Measurements from ENCODE around the gene PLOD2. TPM values are rescaled to one million over a fixed set of nuclear protein-coding genes. Genes with fewer than 3 reads are reported as not detected.

PLOD2 gene
- total and polyA plus RNA-seq, 5 donors from 2014 or later: 0.52 TPM; not detected in 4

GRCh38 chr3:146093896-146094295 lies 67.1 kb downstream of the PLOD2 start:
- Mint-ChIP-seq H3K9me3 (peaks cover 0 to 3% (median 0%) of the 10 kb centered on the region in 7 donors), H3K4me3 (no peak overlapping the region), H3K27me3 (no peaks in the 10 kb centered on the region), H3K27ac (no peak overlapping the region), H3K4me1 (no peaks in the 10 kb centered on the region), H3K36me3 (no peaks in the 10 kb centered on the region)
- Histone ChIP-seq H3K4me3 (ENCODE audit: low read depth, low read length) (no peak overlapping the region), H3K36me3 (ENCODE audit: control insufficient read depth, insufficient read depth, low read length) (no peaks in the 10 kb centered on the region), H3K4me1 (ENCODE audit: control insufficient read depth, insufficient read depth, low read length, poor library complexity, severe bottlenecking) (no peaks in the 10 kb centered on the region), H3K27me3 (ENCODE audit: control insufficient read depth, insufficient read depth, low read length) (no peaks in the 10 kb centered on the region), H3K27ac (ENCODE audit: insufficient read depth, low read length, poor library complexity, severe bottlenecking) (no peak overlapping the region), H3K9me3 (ENCODE audit: control insufficient read depth in 2 of 2, low read length in 2 of 2) (no peaks in the 10 kb centered on the region)
- no peak for ATAC-seq (ENCODE audit: low read depth in 2 of 2)
- DNase-seq: no peak

- ATAC-seq (ENCODE audit: low read depth in 2 of 2): no peak
- Mint-ChIP-seq H3K4me1 (no peaks in the 10 kb centered on the region), H3K36me3 (no peaks in the 10 kb centered on the region), H3K27ac (no peak overlapping the region), H3K27me3 (no peaks in the 10 kb centered on the region), H3K9me3 (peaks cover 0 to 2% (median 0%) of the 10 kb centered on the region in 7 donors), H3K4me3 (no peak overlapping the region)
- Histone ChIP-seq H3K9me3 (ENCODE audit: control insufficient read depth in 2 of 2, low read length in 2 of 2) (peaks cover 0 to 2% of the 10 kb centered on the region in 2 experiments), H3K27ac (ENCODE audit: insufficient read depth, low read length, poor library complexity, severe bottlenecking) (no peak overlapping the region), H3K36me3 (ENCODE audit: control insufficient read depth, insufficient read depth, low read length) (no peaks in the 10 kb centered on the region), H3K27me3 (ENCODE audit: control insufficient read depth, insufficient read depth, low read length) (no peaks in the 10 kb centered on the region), H3K4me1 (ENCODE audit: control insufficient read depth, insufficient read depth, low read length, poor library complexity, severe bottlenecking) (no peaks in the 10 kb centered on the region), H3K4me3 (ENCODE audit: low read depth, low read length) (no peak overlapping the region)
- DNase-seq: no peak
Observed at GRCh38 chr3:146092230-146092629, 68.8 kb downstream of the PLOD2 start.

- H3K27ac ChIP-seq (ENCODE audit: insufficient read depth, low read length, poor library complexity, severe bottlenecking): no peak overlapping the region
- H3K27me3 ChIP-seq (ENCODE audit: control insufficient read depth, insufficient read depth, low read length): no peaks in the 10 kb centered on the region
- Mint-ChIP-seq H3K4me3 (no peak overlapping the region), H3K27ac (no peak overlapping the region), H3K4me1 (no peaks in the 10 kb centered on the region), H3K9me3 (peaks cover 0 to 2% (median 0%) of the 10 kb centered on the region in 7 donors), H3K36me3 (no peaks in the 10 kb centered on the region), H3K27me3 (no peaks in the 10 kb centered on the region)
- no peaks in the 10 kb centered on the region for H3K4me1 ChIP-seq (ENCODE audit: control insufficient read depth, insufficient read depth, low read length, poor library complexity, severe bottlenecking)
- H3K4me3 ChIP-seq (ENCODE audit: low read depth, low read length): no peak overlapping the region
- H3K36me3 ChIP-seq (ENCODE audit: control insufficient read depth, insufficient read depth, low read length): no peaks in the 10 kb centered on the region
- DNase-seq (no peak), ATAC-seq (ENCODE audit: low read depth in 2 of 2) (no peak)
- H3K9me3 ChIP-seq (ENCODE audit: control insufficient read depth in 2 of 2, low read length in 2 of 2): peaks cover 0 to 2% of the 10 kb centered on the region in 2 experiments
Observed at GRCh38 chr3:146091397-146091796, 69.6 kb downstream of the PLOD2 start.

- Histone ChIP-seq H3K9me3 (ENCODE audit: control insufficient read depth in 2 of 2, low read length in 2 of 2) (peaks cover 0 to 2% of the 10 kb centered on the region in 2 experiments), H3K4me1 (ENCODE audit: control insufficient read depth, insufficient read depth, low read length, poor library complexity, severe bottlenecking) (no peaks in the 10 kb centered on the region), H3K27me3 (ENCODE audit: control insufficient read depth, insufficient read depth, low read length) (no peaks in the 10 kb centered on the region), H3K4me3 (ENCODE audit: low read depth, low read length) (no peak overlapping the region), H3K27ac (ENCODE audit: insufficient read depth, low read length, poor library complexity, severe bottlenecking) (no peak overlapping the region), H3K36me3 (ENCODE audit: control insufficient read depth, insufficient read depth, low read length) (no peaks in the 10 kb centered on the region)
- no peak for ATAC-seq (ENCODE audit: low read depth in 2 of 2)
- Mint-ChIP-seq H3K9me3 (peaks cover 0 to 2% (median 0%) of the 10 kb centered on the region in 7 donors), H3K27ac (no peak overlapping the region), H3K36me3 (no peaks in the 10 kb centered on the region), H3K27me3 (no peaks in the 10 kb centered on the region), H3K4me3 (no peak overlapping the region), H3K4me1 (no peaks in the 10 kb centered on the region)
- no peak for DNase-seq
Observed at GRCh38 chr3:146090521-146090920, 70.5 kb downstream of the PLOD2 start.

GRCh38 chr3:146088840-146089239 lies 72.1 kb downstream of the PLOD2 start:
- Mint-ChIP-seq H3K36me3 (no peaks in the 10 kb centered on the region), H3K27me3 (no peaks in the 10 kb centered on the region), H3K27ac (peak overlapping the region in 1 of 3 donors; percentile 26), H3K4me1 (no peaks in the 10 kb centered on the region), H3K9me3 (peaks cover 0 to 2% (median 0%) of the 10 kb centered on the region in 7 donors), H3K4me3 (no peak overlapping the region)
- H3K4me1 ChIP-seq (ENCODE audit: control insufficient read depth, insufficient read depth, low read length, poor library complexity, severe bottlenecking): no peaks in the 10 kb centered on the region
- H3K27me3 ChIP-seq (ENCODE audit: control insufficient read depth, insufficient read depth, low read length): no peaks in the 10 kb centered on the region
- no peak overlapping the region for H3K4me3 ChIP-seq (ENCODE audit: low read depth, low read length)
- H3K27ac ChIP-seq (ENCODE audit: insufficient read depth, low read length, poor library complexity, severe bottlenecking): no peak overlapping the region
- peaks cover 0 to 2% of the 10 kb centered on the region in 2 experiments for H3K9me3 ChIP-seq (ENCODE audit: control insufficient read depth in 2 of 2, low read length in 2 of 2)
- DNase-seq (no peak), ATAC-seq (ENCODE audit: low read depth in 2 of 2) (no peak)
- no peaks in the 10 kb centered on the region for H3K36me3 ChIP-seq (ENCODE audit: control insufficient read depth, insufficient read depth, low read length)

- Mint-ChIP-seq H3K9me3 (peaks cover 0 to 2% (median 0%) of the 10 kb centered on the region in 7 donors), H3K27me3 (no peaks in the 10 kb centered on the region), H3K36me3 (no peaks in the 10 kb centered on the region), H3K4me3 (no peak overlapping the region), H3K4me1 (no peaks in the 10 kb centered on the region), H3K27ac (no peak overlapping the region)
- H3K27ac ChIP-seq (ENCODE audit: insufficient read depth, low read length, poor library complexity, severe bottlenecking): no peak overlapping the region
- no peak overlapping the region for H3K4me3 ChIP-seq (ENCODE audit: low read depth, low read length)
- peaks cover 0 to 2% of the 10 kb centered on the region in 2 experiments for H3K9me3 ChIP-seq (ENCODE audit: control insufficient read depth in 2 of 2, low read length in 2 of 2)
- no peaks in the 10 kb centered on the region for H3K4me1 ChIP-seq (ENCODE audit: control insufficient read depth, insufficient read depth, low read length, poor library complexity, severe bottlenecking)
- H3K27me3 ChIP-seq (ENCODE audit: control insufficient read depth, insufficient read depth, low read length): no peaks in the 10 kb centered on the region
- DNase-seq (no peak), ATAC-seq (ENCODE audit: low read depth in 2 of 2) (no peak)
- no peaks in the 10 kb centered on the region for H3K36me3 ChIP-seq (ENCODE audit: control insufficient read depth, insufficient read depth, low read length)
Observed at GRCh38 chr3:146087116-146087515, 73.9 kb downstream of the PLOD2 start.

GRCh38 chr3:146086211-146086610 lies 74.8 kb downstream of the PLOD2 start:
- DNase-seq (no peak), ATAC-seq (ENCODE audit: low read depth in 2 of 2) (no peak)
- H3K27me3 ChIP-seq (ENCODE audit: control insufficient read depth, insufficient read depth, low read length): no peaks in the 10 kb centered on the region
- H3K36me3 Mint-ChIP-seq: no peaks in the 10 kb centered on the region
- peaks cover 0 to 2% of the 10 kb centered on the region in 2 experiments for H3K9me3 ChIP-seq (ENCODE audit: control insufficient read depth in 2 of 2, low read length in 2 of 2)
- no peaks in the 10 kb centered on the region for H3K4me1 Mint-ChIP-seq
- H3K9me3 Mint-ChIP-seq: peaks cover 0 to 2% (median 0%) of the 10 kb centered on the region in 7 donors
- no peaks in the 10 kb centered on the region for H3K4me1 ChIP-seq (ENCODE audit: control insufficient read depth, insufficient read depth, low read length, poor library complexity, severe bottlenecking)
- H3K27ac Mint-ChIP-seq: no peak overlapping the region
- no peak overlapping the region for H3K4me3 Mint-ChIP-seq
- H3K4me3 ChIP-seq (ENCODE audit: low read depth, low read length): no peak overlapping the region
- no peaks in the 10 kb centered on the region for H3K27me3 Mint-ChIP-seq
- H3K36me3 ChIP-seq (ENCODE audit: control insufficient read depth, insufficient read depth, low read length): no peaks in the 10 kb centered on the region
- no peak overlapping the region for H3K27ac ChIP-seq (ENCODE audit: insufficient read depth, low read length, poor library complexity, severe bottlenecking)

GRCh38 chr3:146085678-146086077 lies 75.3 kb downstream of the PLOD2 start:
- Mint-ChIP-seq H3K27ac (no peak overlapping the region), H3K4me1 (no peaks in the 10 kb centered on the region), H3K27me3 (no peaks in the 10 kb centered on the region), H3K9me3 (peaks cover 0 to 2% (median 0%) of the 10 kb centered on the region in 7 donors), H3K36me3 (no peaks in the 10 kb centered on the region), H3K4me3 (no peak overlapping the region)
- Histone ChIP-seq H3K27ac (ENCODE audit: insufficient read depth, low read length, poor library complexity, severe bottlenecking) (no peak overlapping the region), H3K27me3 (ENCODE audit: control insufficient read depth, insufficient read depth, low read length) (no peaks in the 10 kb centered on the region), H3K36me3 (ENCODE audit: control insufficient read depth, insufficient read depth, low read length) (no peaks in the 10 kb centered on the region), H3K9me3 (ENCODE audit: control insufficient read depth in 2 of 2, low read length in 2 of 2) (peaks cover 0 to 2% of the 10 kb centered on the region in 2 experiments), H3K4me1 (ENCODE audit: control insufficient read depth, insufficient read depth, low read length, poor library complexity, severe bottlenecking) (no peaks in the 10 kb centered on the region), H3K4me3 (ENCODE audit: low read depth, low read length) (no peak overlapping the region)
- ATAC-seq (ENCODE audit: low read depth in 2 of 2): no peak
- DNase-seq: no peak
